Astrocyte of the spinal cord (primary cell): Measurements from ENCODE around the gene FCRLB.

Experiments used
- DNase-seq: peaks from one replicate; pipeline ENCODE4 v3.0.0; 2011; ENCODE audit warnings: low read depth, low spot score
- H3K4me3 ChIP-seq: 2 replicates; pipeline ENCODE4 v1.5.1; 2011; ENCODE audit warnings: low read depth, mild to moderate bottlenecking, low read length, moderate library complexity
- CTCF ChIP-seq: IDR thresholded peaks from 2 replicates; pipeline ENCODE4 v1.5.1; 2012; ENCODE audit warnings: low read depth, mild to moderate bottlenecking, low read length, inconsistent platforms
- in situ Hi-C: cut with HindIII; loops from 2 replicates; pipeline ENCODE4 v1.10.0; 2017; ENCODE audit warnings: low sequenced_read_pairs

FCRLB gene

GRCh38 chr1:161706482-161707347, 14.6 kb upstream of the FCRLB start, which contains the start of gene FCRLA:
FCRLA (plus strand) TSS chr1:161707229; CDS start chr1:161707265, 36 bp downstream.
- H3K4me3 ChIP-seq, result no peak within 1 kb of the TSS
- peak; percentile 85 for DNase-seq

GRCh38 chr1:161707503-161707902, 13.8 kb upstream of the FCRLB start:
- H3K4me3 ChIP-seq, result no peak overlapping the region
- no peak for DNase-seq
- no peak for TF ChIP-seq CTCF
- in situ Hi-C loops, result no loop called here

More at GRCh38 chr1:161706482-161707347, 14.6 kb upstream of the FCRLB start, which contains the start of gene FCRLA:
- in situ Hi-C loops, result no loop called here
- TF ChIP-seq CTCF, result no peak

- DNase-seq, result no peak
- TF ChIP-seq CTCF, result no peak
- in situ Hi-C loops, result no loop called here
- no peak overlapping the region for H3K4me3 ChIP-seq
Observed at GRCh38 chr1:161709373-161709772, 12.0 kb upstream of the FCRLB start.

- no peak overlapping the region for H3K4me3 ChIP-seq
- TF ChIP-seq CTCF, result no peak
- DNase-seq, result no peak
- in situ Hi-C loops, result no loop called here
Observed at GRCh38 chr1:161710560-161710959, 10.8 kb upstream of the FCRLB start.

GRCh38 chr1:161718559-161719324, 2.6 kb upstream of the FCRLB start:
- in situ Hi-C loops, result no loop called here
- DNase-seq, result no peak
- H3K4me3 ChIP-seq, result no peak overlapping the region
- TF ChIP-seq CTCF, result no peak

GRCh38 chr1:161719325-161719611, 2.1 kb upstream of the FCRLB start:
- no peak for DNase-seq
- in situ Hi-C loops, result no loop called here
- no peak overlapping the region for H3K4me3 ChIP-seq
- TF ChIP-seq CTCF, result no peak
